Stimulated activated CD8-positive, alpha-beta memory T cell treated with anti-CD3 and anti-CD28 coated beads, Interleukin-15, amount 100 ng/mL, for 24 hours (primary cell): ENCODE results near the gene RIOK2.
"Not testable (repeated sequence)": the region's sequence is repeated elsewhere in the genome, so short reads cannot be mapped to it uniquely, and the experiment has no call there.

Source experiments
- DNase-seq: peaks from one replicate; pipeline ENCODE4 v3.0.0-alpha.2; 2020; ENCODE audit warnings: low read depth

Gene RIOK2

DNA sequence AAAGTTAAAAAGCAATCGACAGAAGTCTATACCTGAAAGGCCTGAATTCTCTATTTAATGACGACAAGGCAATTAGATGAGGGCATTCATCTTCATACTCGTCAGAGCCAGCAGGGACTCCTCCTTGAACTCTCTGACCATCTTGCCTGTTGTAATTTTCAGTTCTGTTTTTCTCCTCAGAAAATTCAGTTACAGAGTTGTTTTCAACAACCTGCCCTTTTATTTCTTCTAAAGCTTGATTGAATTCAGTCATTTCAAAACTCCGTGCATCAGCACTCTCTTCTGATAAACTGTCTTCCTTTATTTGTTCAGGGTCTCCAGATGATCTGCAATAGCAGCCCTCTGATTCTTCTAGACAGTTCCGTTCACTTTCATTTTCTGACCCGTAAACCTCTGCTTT, 15.6 kb downstream of the RIOK2 start:
- no peak for DNase-seq

DNA sequence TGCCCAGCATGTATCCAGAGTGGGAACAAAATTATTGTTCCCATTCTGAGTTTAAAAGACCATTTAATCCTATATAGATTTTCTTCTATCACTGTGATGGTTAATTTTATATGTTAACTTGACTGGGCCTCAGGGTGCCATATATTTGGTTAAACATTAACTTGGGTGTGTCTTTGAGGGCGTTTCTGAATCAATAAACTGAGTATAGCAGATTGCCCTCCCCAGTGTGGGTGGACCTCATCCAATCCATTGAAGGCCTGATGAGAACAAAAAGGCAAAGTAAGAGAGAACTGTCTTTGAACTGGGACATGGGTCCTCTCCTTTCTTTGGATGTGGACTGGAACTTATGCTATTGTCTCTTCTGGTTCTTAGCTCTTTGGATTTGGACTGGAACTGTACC, 17.3 kb downstream of the RIOK2 start:
- DNase-seq, result no peak

- no peak for DNase-seq
Measured at GRCh38 chr5:97164846-97165245, 18.2 kb downstream of the RIOK2 start.

GRCh38 chr5:97163790-97164285, 19.2 kb downstream of the RIOK2 start:
- DNase-seq, result no peak

GRCh38 chr5:97163360-97163764, 19.7 kb downstream of the RIOK2 start:
- no peak for DNase-seq

DNA sequence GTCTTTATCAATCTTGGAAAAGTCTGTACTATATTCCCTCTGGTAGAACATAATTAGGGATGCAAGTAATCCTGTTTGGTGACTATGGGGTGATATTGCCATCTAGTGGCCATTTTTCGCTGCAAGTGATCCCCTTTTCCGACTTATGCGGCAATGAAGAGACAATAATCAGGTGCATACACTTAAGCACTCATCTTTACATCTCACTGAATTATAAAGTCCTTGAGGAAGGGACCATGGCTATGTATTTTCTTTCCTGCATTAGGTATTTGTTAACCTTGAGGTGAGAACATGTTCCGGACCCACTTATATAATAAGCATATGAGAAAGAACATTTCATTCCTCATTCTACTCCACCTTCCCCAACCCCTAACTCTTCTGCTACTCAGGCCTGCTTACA, 21.0 kb downstream of the RIOK2 start:
- DNase-seq, result no peak

DNA sequence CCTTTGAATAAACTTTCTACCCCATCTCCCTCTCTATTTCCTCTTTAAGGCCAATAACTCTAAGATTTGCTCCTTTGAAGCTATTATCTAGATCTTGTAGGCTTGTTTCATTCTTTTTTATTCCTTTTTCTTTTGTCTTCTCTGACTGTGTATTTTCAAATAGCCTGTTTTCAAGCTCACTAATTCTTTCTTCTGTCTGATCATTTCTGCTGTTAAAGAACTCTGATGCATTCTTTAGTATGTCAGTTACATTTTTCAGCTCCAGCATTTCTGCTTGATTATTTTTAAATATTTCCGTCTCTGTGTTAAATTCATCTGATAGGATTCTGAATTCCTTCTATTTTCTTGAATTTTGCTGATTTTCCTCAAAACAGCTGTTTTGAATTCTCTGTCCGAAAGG, 25.4 kb downstream of the RIOK2 start:
- DNase-seq, result no peak

- DNase-seq, result no peak
Measured at GRCh38 chr5:97151370-97151769, 31.7 kb downstream of the RIOK2 start.

DNA sequence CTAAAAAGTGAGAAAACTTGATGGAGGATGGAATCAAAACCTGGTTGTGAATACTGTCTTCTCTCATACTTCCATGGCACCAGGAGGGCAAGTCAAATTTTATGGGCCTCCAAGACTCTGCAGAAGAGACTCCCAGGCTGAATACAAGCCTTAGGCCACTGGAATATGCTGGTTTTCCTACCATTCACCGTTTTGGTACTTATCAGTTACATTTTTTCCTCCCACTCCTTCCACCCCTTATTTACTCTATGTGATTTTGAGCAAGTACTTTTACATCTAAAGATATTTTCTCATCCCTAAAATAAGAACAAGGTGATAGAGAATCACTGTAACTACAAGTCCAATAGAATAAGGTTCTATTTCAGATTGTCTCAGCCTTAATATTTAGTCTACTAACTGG, 32.6 kb downstream of the RIOK2 start:
- no peak for DNase-seq

DNA sequence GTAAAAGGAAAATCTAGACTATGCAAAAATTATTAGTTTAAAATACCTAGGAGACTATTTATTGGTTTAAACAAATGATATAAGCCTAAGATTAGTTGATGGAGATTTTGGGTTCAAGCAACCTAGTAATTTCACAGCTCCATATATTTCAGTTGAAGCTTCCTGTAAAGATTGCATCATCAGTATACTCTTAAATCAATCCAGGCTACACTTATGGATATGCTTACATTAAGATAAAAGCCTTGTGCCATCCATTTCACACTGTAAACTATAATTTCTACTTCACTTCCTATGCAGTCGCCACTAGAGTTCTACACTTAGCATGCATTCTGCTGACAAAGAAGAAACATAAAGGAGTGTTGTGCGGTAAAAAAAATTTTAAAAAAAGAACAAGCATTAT, 33.3 kb downstream of the RIOK2 start:
- no peak for DNase-seq

- no peak for DNase-seq
Measured at GRCh38 chr5:97148288-97148687, 34.8 kb downstream of the RIOK2 start.

GRCh38 chr5:97143704-97144103, 39.3 kb downstream of the RIOK2 start:
- no peak for DNase-seq

DNA sequence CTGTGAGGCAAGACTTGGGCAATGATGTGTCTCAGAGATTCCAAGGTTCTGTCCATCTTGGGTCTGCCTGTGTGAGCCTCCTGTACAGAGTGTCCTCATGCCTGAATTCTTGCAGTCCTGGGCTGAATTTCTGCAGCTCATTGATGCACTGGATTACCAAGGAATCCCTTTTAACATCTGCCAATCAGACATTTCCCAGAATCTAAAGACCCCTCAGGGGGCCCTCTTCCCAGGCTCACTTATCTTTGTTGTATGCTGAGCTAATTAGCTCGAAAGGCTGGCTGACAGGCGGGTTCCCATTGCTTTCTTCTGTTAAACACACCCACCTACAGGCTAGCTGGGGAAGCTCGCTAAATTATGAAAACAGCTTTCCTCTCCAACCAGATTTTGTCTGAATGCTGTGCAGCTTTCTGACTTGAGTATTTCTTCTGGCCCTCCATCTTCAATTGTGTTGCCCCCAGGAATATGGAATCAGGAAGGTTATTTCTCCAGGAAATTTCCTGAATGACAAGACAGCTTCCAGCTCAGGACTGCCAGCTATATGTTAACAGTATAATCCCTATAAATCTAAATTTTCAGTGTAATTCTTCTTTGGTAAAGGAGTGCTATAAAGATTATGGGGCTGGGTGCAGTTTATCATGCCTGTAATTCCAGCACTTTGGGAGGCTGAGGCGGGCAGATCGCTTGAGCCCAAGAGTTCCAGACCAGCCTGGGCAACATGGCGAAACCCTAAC, 40.4 kb downstream of the RIOK2 start, which contains the start of gene LIX1:
TSS of gene LIX1 (minus strand) at position 91 of the 734 bp plus-strand sequence. CDS start at position 56, 35 bp downstream.
- no peak for DNase-seq

GRCh38 chr5:97141539-97141938, 41.5 kb downstream of the RIOK2 start:
- DNase-seq, result no peak

DNA sequence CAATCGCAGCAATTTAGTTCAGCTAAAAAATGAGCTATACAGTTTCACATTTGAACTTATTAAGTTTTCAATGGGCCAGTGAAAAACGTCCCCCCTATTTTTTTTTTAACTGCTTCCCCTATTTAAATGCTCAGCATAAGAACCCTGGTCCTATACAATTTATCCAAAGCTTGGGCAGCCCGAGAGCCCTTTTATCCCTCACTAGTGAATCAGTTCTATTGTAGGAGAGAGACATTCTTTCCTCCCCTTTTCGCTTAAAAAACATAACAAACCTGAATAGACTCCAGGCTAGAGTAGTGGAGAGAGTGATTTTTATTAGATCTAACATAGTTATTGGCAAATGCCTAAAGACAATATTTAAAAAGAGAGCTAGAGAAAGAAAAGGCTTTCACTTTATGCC, 42.0 kb downstream of the RIOK2 start:
- DNase-seq, result no peak

DNA sequence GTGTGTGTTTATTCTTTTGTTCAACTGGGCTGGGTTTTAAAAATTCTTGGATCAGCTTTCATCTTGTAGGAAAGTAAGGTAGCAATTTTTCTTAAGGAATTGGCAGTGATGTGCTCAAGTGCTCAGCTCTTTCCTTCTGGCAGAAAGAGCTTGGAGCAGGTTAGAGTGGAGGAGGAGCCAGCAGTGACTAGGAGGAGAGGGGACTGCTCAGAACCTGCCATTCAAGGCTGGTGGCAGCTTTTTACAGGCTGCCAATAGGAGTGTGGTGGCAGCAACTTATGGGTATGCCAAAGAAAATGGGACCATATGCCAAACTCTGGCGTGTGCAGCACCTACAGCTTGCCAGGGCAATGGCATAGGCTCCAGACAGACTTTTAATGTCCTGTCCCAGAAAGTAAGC, 42.8 kb downstream of the RIOK2 start:
- DNase-seq, result not testable (repeated sequence)

- DNase-seq, result no peak
Measured at GRCh38 chr5:97136475-97136874, 46.6 kb downstream of the RIOK2 start.

- DNase-seq, result no peak
Measured at GRCh38 chr5:97135868-97136267, 47.2 kb downstream of the RIOK2 start.

GRCh38 chr5:97134634-97135033, 48.4 kb downstream of the RIOK2 start:
- DNase-seq, result no peak

- no peak for DNase-seq
Measured at GRCh38 chr5:97133101-97133500, 49.9 kb downstream of the RIOK2 start.

DNA sequence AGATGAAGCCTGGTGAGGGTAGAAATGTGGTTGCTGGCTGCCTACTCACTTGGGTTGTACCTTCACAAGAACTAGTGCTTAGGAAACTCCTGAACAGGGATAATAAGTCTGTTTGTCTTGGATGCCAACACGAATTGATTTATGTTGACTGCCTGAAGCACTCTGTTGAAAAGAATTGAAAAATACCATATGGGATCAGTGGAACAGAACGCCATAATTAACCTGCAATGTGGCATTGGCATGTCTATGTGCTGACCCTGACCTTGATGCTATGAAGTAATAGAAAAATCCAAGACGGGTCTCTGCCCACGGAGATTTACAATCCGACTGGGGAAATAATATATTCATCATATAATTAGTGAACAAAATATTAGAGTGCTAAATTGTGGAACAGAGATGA, 51.1 kb downstream of the RIOK2 start:
- no peak for DNase-seq

DNA sequence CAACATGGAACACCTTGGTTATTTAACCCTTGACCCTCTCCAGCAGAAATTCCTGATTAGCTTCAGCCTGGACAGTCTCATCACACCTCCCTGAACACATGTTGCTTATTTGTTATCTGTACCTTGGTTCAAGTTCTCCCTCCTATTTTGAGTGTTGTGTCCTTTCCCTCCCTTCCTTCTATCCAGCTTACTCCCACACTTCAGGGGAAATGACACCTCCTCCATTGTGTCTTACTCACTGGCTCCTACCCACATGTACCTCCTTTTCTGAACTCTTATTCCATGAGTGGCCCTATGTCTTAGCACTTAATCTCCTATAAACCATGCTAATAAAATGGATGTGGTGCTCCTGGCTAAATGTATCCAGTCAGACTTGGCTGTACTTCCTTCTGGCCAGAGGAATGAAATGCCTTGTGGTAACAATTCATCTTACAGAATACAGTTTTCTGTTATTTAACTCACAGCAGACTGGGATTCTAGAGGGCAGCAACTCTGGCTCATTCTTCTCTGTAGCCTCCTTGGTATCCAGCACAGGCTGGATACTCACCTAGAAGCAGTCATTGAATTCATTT, 51.8 kb downstream of the RIOK2 start:
- no peak for DNase-seq

GRCh38 chr5:97127727-97128126, 55.3 kb downstream of the RIOK2 start:
- DNase-seq, result no peak
